Activated T-helper 1 cell treated with anti-CD3 and anti-CD28 coated beads, Interleukin-2, amount 50 U/mL, for 16 hours (primary cell): ENCODE results near the gene TEKT2.
A peak's percentile ranks its signal among the peaks of the same experiment; 100 is the strongest.

Experiments
- DNase-seq, 2 donors: peaks; one replicate each; pipeline ENCODE4 v3.0.0-alpha.2; 2020; ENCODE audit warnings: low read depth in 1 of 2, low spot score in 1 of 2

Gene TEKT2

DNA sequence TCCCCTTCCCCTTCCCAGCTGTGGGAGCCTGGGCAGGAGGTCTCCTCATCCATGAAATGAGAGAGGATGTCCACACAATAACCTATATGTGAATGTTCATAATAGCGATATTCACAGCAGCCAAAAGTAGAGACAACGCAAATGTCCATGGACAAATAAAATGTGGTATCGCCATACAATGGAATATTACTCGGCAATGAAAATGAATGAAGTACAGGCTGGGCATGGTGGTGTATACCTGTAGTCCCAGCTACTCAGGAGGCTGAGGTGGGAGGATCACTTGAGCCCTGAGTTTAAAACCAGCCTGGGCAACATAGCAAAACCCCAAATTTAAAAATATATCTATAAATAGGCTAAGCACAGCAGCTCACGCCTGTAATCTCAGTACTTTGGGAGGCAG is 17.7 kb downstream of the TEKT2 start:
- DNase-seq: no peak

DNA sequence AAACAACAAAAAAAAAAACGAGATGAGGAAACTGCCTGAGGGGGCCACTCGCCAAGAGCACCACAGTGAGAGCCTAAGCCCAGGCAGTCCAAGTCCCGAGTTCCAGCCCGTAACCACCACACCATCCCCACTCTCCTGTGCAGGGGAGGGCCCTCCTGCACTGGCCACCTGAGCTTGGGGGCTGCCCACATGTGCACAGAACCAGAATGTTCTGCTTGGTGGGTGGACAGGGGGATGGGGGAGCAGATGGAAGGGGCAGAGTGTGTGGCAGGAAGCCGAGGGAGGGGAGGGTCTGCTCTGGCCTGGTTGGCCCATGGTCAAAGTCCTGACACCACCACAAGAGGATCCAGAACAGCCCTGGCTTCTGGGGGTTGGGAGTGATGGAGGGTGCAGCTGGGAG is 22.4 kb downstream of the TEKT2 start:
- DNase-seq: no peak

GRCh38 chr1:36107394-36107793 is 23.5 kb downstream of the TEKT2 start:
- no peak for DNase-seq

- DNase-seq: no peak
Measured at GRCh38 chr1:36108314-36108713, 24.4 kb downstream of the TEKT2 start.

GRCh38 chr1:36109041-36109679 is 25.3 kb downstream of the TEKT2 start:
- DNase-seq: peak in 1 of 2 donors; percentile 22

- DNase-seq: no peak
Measured at GRCh38 chr1:36111151-36111550, 27.3 kb downstream of the TEKT2 start.

- DNase-seq: no peak
Measured at GRCh38 chr1:36112823-36113222, 28.9 kb downstream of the TEKT2 start.

DNA sequence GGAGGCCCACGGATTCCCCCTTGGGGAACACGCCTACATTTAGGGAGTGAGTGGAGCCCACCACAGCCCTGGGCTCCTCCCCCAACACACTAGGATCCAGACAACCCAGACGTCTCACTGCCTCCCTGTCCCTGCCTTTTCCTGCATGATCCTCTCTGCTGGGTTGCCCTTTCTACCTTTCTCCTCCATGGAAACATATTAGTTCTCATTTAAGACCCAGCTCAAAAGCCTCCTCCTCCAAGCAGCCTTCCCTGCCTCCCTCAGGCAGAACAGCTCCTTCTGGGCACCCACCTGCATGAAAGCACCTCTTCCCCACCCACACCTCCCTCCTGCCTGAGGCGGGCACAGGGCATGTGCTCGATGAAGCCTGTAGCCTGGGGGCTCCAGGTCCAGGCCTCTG is 30.5 kb downstream of the TEKT2 start:
- no peak for DNase-seq

- no peak for DNase-seq
Measured at GRCh38 chr1:36115200-36115669, 31.3 kb downstream of the TEKT2 start.

GRCh38 chr1:36115931-36116330 is 32.0 kb downstream of the TEKT2 start:
- DNase-seq: no peak

DNA sequence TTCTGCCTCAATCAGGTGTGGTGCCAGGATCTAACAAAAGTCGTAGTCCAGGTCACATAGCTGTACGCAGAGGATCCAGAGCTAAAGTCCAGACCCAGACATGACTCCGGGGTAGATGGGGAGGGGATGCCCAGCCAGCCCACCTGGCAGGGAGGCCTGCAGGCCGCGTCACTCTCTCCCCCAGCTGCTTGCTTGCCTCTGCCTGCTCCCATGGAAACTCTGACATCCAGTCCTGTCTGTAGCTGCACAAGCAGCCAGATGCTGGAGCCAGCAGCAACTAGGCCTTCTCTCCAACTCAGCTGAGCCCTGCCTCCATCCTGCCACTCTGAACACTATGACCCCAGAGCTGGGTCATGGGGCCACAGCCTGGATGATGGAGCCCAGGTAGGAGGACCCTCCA is 33.0 kb downstream of the TEKT2 start:
- no peak for DNase-seq

DNA sequence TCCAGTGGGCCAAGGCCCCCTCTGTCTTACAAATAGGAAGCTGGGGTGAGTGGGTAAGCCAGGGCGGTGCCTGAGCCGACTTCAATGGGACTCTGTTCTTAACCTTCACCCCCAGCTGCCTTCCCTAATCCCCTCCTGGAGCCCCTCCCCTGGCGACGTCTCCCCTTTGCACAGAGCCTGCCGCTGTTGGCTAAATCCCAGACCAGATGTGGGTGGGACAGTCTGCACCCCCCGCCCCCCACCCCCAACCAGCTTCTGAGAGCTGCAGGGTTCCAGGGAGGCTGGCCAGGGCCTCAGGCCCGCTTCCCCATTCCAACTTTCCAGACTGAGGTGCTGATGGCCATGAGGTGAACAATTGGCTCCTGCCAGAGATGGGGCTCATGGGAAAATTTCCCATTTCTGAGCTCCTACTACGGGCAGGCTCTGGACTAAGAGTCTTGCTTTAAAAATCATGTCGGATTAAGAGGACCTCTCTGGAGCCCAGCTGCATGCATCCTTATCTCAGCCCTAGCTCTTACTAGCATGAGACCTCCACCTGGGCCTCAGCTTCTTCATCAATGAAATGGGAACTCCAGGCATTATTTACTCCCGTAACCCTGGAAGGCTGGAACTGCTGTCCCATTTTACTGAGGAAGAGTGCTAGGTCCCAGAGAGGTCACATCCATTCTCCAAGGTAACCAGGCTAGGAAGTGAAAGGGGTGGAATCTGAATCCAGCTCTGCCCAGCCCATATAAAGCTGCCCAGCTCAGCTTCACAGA is 34.7 kb downstream of the TEKT2 start:
- DNase-seq: no peak

DNA sequence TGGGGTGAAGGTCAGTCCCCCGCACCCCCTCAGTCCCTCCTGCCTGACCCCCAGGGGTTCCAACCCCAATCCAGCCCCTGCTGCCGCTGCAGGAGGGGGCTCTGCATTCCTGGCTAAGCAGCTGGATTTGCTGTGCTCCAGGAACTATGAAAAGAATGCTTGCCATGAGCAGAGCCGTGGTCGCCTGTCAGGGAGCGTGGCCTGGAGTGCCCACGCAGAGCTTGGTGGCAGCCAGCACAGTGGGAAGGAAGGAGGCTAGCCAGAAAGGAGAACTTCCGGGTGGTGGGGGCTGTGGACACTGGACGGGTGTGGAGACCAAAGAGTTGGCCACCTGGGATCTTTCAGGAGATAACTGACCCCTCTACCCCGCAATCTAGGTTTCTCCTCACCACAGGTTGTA is 35.6 kb downstream of the TEKT2 start:
- DNase-seq: no peak

- DNase-seq: no peak
Measured at GRCh38 chr1:36122062-36123030, 38.5 kb downstream of the TEKT2 start.

DNA sequence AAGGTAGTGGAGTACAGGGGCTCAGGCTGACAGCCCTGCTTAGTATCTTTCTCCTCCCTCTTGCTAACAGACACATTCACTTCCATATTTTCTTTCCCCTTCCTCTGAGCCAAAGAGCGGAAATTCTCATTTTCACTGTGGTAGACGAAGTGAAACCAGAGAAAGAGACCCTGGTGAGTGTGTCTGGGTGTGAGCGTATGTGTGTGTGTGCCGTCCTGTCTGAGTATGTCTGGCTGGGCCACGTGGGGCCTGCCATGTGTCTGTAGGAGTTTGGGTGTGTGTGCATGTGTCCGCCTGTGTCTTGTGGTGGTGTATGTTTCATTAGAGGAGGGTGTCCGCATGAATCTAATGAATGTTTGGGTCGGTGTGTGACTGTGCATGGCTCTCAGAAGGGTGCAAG is 39.5 kb downstream of the TEKT2 start:
- DNase-seq: no peak

DNA sequence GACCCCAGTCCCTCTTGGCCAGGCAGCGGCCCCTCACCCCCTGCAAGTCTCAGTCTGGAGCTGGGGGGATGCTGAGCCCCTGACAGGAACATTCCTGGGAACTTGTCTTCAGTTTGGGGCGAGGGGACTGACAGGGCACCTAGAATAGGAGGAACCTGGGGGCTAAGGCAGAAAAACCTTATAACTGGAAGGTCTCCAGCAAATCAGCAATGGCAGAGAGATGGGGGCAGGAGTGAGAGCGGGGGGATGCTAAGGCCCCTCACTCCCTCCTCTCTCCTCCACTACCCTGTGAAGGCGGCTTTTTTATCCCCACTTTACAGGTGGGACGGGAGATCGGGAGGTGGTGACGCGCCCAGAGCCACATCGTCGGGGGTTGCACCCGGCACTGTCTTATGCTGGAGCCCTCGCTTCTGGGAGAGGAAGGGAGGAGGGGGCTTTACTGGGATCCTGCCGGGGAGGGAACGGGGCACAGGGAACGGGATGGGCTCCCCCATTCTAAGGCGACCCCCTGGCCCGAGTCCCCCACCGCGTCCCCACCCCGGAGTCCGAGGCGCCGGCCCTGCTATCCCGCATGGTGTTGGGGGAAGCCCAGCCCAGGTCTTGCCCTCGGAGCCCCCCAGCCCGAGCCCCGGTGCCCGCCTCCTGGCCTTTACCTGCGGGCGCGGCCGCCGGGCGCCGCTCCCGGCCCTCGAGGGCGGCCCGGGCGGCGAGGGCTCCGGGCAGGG is 40.7 kb downstream of the TEKT2 start:
- DNase-seq: no peak

DNA sequence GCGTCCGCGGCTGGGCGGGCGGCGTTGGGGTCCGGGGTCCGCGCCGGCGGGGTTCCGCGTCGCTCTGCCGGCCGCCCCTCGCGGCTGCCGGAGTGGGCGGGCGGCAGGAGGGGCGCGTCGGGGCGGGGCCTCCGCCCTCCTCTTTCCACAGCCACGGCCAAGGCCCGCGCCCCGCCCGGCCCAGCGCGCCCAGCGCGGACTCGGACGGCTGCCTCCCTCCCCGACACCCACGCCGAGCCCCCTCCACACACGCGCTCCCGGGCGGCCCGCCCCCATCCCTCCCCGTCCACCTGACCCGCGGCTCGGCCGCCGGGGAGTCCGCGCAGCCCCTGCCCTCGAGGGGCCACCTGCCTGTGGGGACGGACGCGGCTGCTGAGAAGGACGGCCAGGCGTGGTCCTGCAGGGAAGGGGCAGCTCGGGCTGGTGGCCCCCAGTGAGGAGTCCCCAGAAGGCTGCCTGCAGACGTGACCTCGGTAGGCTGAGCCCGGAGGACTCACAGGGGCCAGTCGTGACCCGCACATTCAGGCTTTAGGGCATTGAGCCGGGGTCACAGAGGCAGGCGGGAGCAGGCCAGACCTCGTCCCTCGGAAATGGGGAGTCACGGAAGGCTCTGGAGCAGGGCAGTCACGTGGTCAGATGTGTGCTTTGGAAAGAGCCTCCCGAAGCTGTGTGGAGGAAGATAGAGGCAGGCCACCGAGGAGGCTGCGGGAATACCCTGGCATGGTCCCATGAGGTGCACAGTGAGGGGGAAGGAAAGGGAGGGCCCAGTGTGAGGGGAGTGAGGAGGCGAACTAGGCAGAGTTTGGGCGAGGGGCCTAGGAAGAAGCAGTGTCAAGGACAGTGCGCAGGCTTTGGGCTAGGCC is 41.5 kb downstream of the TEKT2 start, which contains the start of gene COL8A2:
COL8A2 (minus strand) TSS at position 94 of the 863 bp plus-strand sequence. CDS start 24,980 bp downstream, outside the sequence.
- no peak for DNase-seq

GRCh38 chr1:36126005-36126716 is 42.3 kb downstream of the TEKT2 start:
- DNase-seq: no peak

DNA sequence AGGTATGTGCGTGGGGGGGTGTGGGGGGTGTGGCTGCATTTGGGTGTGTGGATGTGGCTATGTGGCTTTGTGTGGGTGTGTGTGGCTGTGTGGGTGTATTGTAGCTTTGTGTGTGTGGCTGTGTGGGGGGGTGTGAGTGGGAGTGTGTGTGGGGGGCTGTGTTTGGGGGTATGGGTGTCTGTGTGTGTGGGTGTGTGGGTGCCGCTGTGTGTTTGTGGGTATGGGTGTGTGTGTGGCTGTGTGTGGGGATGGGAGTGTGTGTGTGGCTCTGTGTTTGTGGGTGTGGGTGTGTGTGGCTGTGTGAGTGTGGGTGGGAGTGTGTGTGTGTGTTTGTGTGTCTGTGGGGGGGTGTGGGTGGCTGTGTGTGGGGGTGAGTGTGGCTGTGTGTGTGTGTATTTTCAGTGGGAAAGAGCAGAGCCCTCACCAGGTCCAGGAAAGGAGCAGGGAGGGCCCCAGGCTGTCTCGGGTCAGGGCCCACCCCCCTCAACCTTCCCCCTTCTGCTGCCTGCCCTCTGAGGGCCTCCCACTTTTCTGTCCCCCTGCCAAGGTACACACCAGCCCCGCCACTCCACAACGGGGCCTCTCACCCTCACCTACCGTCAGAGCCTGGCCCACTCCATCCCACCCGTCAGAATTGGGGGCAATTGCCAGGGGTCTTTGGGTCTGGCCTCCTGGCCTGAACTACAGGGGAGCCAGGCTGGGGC is 43.1 kb downstream of the TEKT2 start:
- no peak for DNase-seq
